OCI-LY7 (cell line): ENCODE results near the gene PER3. TPM values are rescaled to one million over a fixed set of nuclear protein-coding genes. Genes with fewer than 3 reads are reported as not detected.
"Not testable (repeated sequence)": the region's sequence is repeated elsewhere in the genome, so short reads cannot be mapped to it uniquely, and the experiment has no call there.

Source experiments
- BruUV-seq: library from RNA; stranded (reverse); fragments of 400-500 nt; replicated peaks from 2 replicates; lab custom pipeline; 2021; lab: Mats Ljungman, UMichigan
- CTCF ChIA-PET: fragments of 300-600 bp; sonication (Branson Sonifier 250); formaldehyde crosslinking; loops from one replicate; lab custom pipeline; 2022; ENCODE audit warnings: antibody characterized with exemption; ENCODE audit not compliant: unreplicated experiment; lab: Charles Lee
- POLR2A ChIA-PET: fragments of 300-600 bp; sonication (Branson Sonifier 250); formaldehyde crosslinking; loops from one replicate; lab custom pipeline; 2022; ENCODE audit warnings: antibody characterized with exemption; lab: Charles Lee
- DNase-seq: peaks from one replicate; pipeline ENCODE4 v3.0.0-alpha.2; 2015; ENCODE audit warnings: low spot score
- H2AFZ ChIP-seq: fragments of 200-600 bp; sonication (generic), shearing (Covaris generic); 2 replicates; pipeline ENCODE4 v1.6.1; 2014; ENCODE audit warnings: mild to moderate bottlenecking, antibody characterized with exemption, low read length, moderate library complexity
- H3K27ac ChIP-seq: fragments of 200-600 bp; sonication (generic); 2 replicates; pipeline ENCODE4 v1.5.1; 2014; ENCODE audit warnings: mixed run types, low read depth, mild to moderate bottlenecking, moderate library complexity, low read length, inconsistent platforms; ENCODE audit not compliant: poor library complexity, severe bottlenecking
- H3K36me3 ChIP-seq: fragments of 200-600 bp; sonication (generic); 2 replicates; pipeline ENCODE4 v1.6.1; 2014; ENCODE audit warnings: mild to moderate bottlenecking, antibody characterized with exemption, low read length, moderate library complexity, mixed read lengths; ENCODE audit not compliant: insufficient read depth
- H3K4me1 ChIP-seq: fragments of 200-600 bp; sonication (generic); 2 replicates; pipeline ENCODE4 v1.5.1; 2014; ENCODE audit warnings: mild to moderate bottlenecking, low read length; ENCODE audit not compliant: insufficient read depth, poor library complexity, severe bottlenecking
- H3K4me2 ChIP-seq: fragments of 200-600 bp; sonication (generic); 2 replicates; pipeline ENCODE4 v1.6.1; 2014; ENCODE audit warnings: mild to moderate bottlenecking, low read length
- H3K4me3 ChIP-seq: fragments of 200-600 bp; sonication (generic); 2 replicates; pipeline ENCODE4 v1.5.1; 2014; ENCODE audit warnings: mild to moderate bottlenecking, low read depth, low read length; ENCODE audit not compliant: poor library complexity, severe bottlenecking
- H3K79me2 ChIP-seq: fragments of 200-600 bp; sonication (generic); 2 replicates; pipeline ENCODE4 v1.6.1; 2016; ENCODE audit warnings: low read depth, mild to moderate bottlenecking, low read length, moderate library complexity, mixed read lengths; ENCODE audit not compliant: insufficient read depth
- H3K9me2 ChIP-seq: fragments of 200-600 bp; sonication (generic); 2 replicates; pipeline ENCODE4 v1.6.1; 2016; ENCODE audit warnings: mild to moderate bottlenecking, low read length, mixed read lengths; ENCODE audit not compliant: insufficient read depth
- H3K9me3 ChIP-seq: fragments of 200-600 bp; sonication (generic); 2 replicates; pipeline ENCODE4 v1.6.1; 2014; ENCODE audit warnings: mild to moderate bottlenecking, mixed run types, low read length, mixed read lengths
- H4K20me1 ChIP-seq: fragments of 200-600 bp; sonication (generic); 2 replicates; pipeline ENCODE4 v1.6.1; 2014; ENCODE audit warnings: mild to moderate bottlenecking, antibody characterized with exemption, low read length, moderate library complexity, mixed read lengths; ENCODE audit not compliant: insufficient read depth
- CTCF ChIP-seq: fragments of 200-600 bp; sonication (generic); conservative IDR thresholded peaks from 2 replicates; pipeline ENCODE4 v1.5.1; 2014; ENCODE audit warnings: mild to moderate bottlenecking, antibody characterized with exemption, low read length, moderate library complexity, mixed read lengths
- EZH2phosphoT487 ChIP-seq: fragments of 200-600 bp; sonication (generic); IDR thresholded peaks from 2 replicates; pipeline ENCODE4 v1.6.1; 2018; ENCODE audit warnings: low read depth, borderline replicate concordance, mild to moderate bottlenecking, mixed run types, antibody characterized with exemption, low read length, moderate library complexity, mixed read lengths
- intact Hi-C: fragments of 100-400 bp; cut with micrococcal nuclease; formaldehyde crosslinking; loops from one replicate; pipeline ENCODE4 v1.10.0; 2022; ENCODE audit not compliant: unreplicated experiment
- total RNA-seq, 2 experiments: library from RNA; depleted of rRNA in 1 of 2; stranded (reverse); fragments of >200 nt in 1 of 2; shearing (Covaris generic) in 1 of 2; gene quantifications; 2 replicates each; pipeline ENCODE4 v1.2.3, GENCODE V29; 2014 to 2022

The PER3 gene
- total RNA-seq, 2 experiments from 2014 or later: 9.0 to 13.1 TPM

DNA sequence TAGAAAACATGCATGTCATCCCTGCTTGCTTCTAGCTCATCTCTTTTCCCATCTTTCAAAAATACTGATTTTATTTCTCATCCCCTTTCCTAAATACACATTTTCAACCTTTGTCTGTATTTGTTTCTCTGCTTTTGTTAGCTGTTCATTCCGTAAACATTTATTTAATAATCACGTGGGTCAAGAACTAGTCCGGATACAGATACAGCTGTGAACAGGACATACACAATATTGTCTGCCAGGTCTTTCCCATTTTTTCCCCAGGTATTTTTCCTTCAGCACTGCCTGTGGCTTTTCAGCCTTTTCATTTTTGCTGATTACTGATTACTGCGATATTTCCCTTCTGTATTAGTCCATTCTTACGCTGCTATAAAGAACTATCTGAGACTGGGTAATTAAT is 5.7 kb downstream of the PER3 start:
- Histone ChIP-seq H3K4me3 (no peak overlapping the region), H3K4me1 (no peaks in the 10 kb centered on the region), H3K36me3 (no peaks in the 10 kb centered on the region), H3K4me2 (no peak overlapping the region), H4K20me1 (no peaks in the 10 kb centered on the region), H3K9me3 (peaks cover 4% of the 10 kb centered on the region; the same call in 1 of the 2 replicates), H2AFZ (no peak overlapping the region), H3K9me2 (no peaks in the 10 kb centered on the region), H3K79me2 (no peaks in the 10 kb centered on the region), H3K27ac (no peak overlapping the region)
- TF ChIP-seq CTCF (no peak), EZH2phosphoT487 (no peak)
- POLR2A ChIA-PET: no interaction called here
- no TSS peak for BruUV-seq
- no peak for DNase-seq
- intact Hi-C loops: no loop called here
- CTCF ChIA-PET: no interaction called here

GRCh38 chr1:7791027-7791426 is 6.9 kb downstream of the PER3 start:
- H3K4me2 ChIP-seq, H3K36me3 ChIP-seq, H3K4me3 ChIP-seq, intact Hi-C loops, CTCF ChIA-PET, BruUV-seq, H2AFZ ChIP-seq, H3K27ac ChIP-seq, H3K79me2 ChIP-seq, H4K20me1 ChIP-seq, POLR2A ChIA-PET, H3K4me1 ChIP-seq, H3K9me2 ChIP-seq, H3K9me3 ChIP-seq: not testable (repeated sequence)
- DNase-seq: peak; percentile 13

- no peak overlapping the region for H3K27ac ChIP-seq
- ChIA-PET POLR2A (no interaction called here), CTCF (no interaction called here)
- BruUV-seq: no TSS peak
- DNase-seq: no peak
- peaks cover 4% of the 10 kb centered on the region; the same call in 1 of the 2 replicates for H3K9me3 ChIP-seq
- H3K4me2 ChIP-seq: no peak overlapping the region
- no peaks in the 10 kb centered on the region for H3K4me1 ChIP-seq
- no peaks in the 10 kb centered on the region for H4K20me1 ChIP-seq
- no peak overlapping the region for H3K4me3 ChIP-seq
- no peaks in the 10 kb centered on the region for H3K36me3 ChIP-seq
- no peak for TF ChIP-seq CTCF
- TF ChIP-seq EZH2phosphoT487: no peak
- H3K79me2 ChIP-seq: no peaks in the 10 kb centered on the region
- intact Hi-C loops: no loop called here
- H2AFZ ChIP-seq: no peak overlapping the region
- H3K9me2 ChIP-seq: no peaks in the 10 kb centered on the region
These were observed 11.3 kb downstream of the PER3 start for GRCh38 chr1:7795406-7795805.
